CD4-positive, alpha-beta T cell treated with Interferon gamma for 1 hour (primary cell): ENCODE measurements around the gene FCRL3.
"Not testable (repeated sequence)": the region's sequence is repeated elsewhere in the genome, so short reads cannot be mapped to it uniquely, and the experiment has no call there.

ENCODE experiments used
- DNase-seq: peaks from one replicate; pipeline ENCODE4 v3.0.0-alpha.2; 2020

FCRL3 gene

GRCh38 chr1:157700732-157701131 lies at the start of gene FCRL3:
Gene FCRL3, minus strand, starts transcription at chr1:157700769. Its CDS starts 280 bp downstream, at chr1:157700489.
- DNase-seq = no peak

GRCh38 chr1:157748262-157748817 lies 47.8 kb upstream of the FCRL3 start:
- DNase-seq = no peak

- DNase-seq = no peak
Measured at GRCh38 chr1:157739229-157739901, 38.8 kb upstream of the FCRL3 start.

GRCh38 chr1:157735991-157736390 lies 35.4 kb upstream of the FCRL3 start:
- not testable (repeated sequence) for DNase-seq

GRCh38 chr1:157734321-157734720 lies 33.8 kb upstream of the FCRL3 start:
- no peak for DNase-seq

GRCh38 chr1:157732755-157733154 lies 32.2 kb upstream of the FCRL3 start:
- no peak for DNase-seq

- peak; percentile 54 for DNase-seq
Measured at GRCh38 chr1:157725221-157725577, 24.6 kb upstream of the FCRL3 start.

GRCh38 chr1:157724537-157725220 lies 24.1 kb upstream of the FCRL3 start:
- no peak for DNase-seq

GRCh38 chr1:157723157-157723556 lies 22.6 kb upstream of the FCRL3 start:
- DNase-seq = no peak

GRCh38 chr1:157721985-157722384 lies 21.4 kb upstream of the FCRL3 start:
- no peak for DNase-seq

GRCh38 chr1:157715736-157716135 lies 15.2 kb upstream of the FCRL3 start:
- no peak for DNase-seq

- no peak for DNase-seq
Measured at GRCh38 chr1:157711802-157712201, 11.2 kb upstream of the FCRL3 start.

GRCh38 chr1:157704878-157705277 lies 4.3 kb upstream of the FCRL3 start:
- no peak for DNase-seq

GRCh38 chr1:157703981-157704380 lies 3.4 kb upstream of the FCRL3 start:
- DNase-seq = no peak

GRCh38 chr1:157702308-157702825 lies 1.8 kb upstream of the FCRL3 start:
- DNase-seq = no peak

GRCh38 chr1:157700305-157700704 lies 264 bp downstream of the FCRL3 start:
- no peak for DNase-seq

GRCh38 chr1:157697781-157698569 lies 2.6 kb downstream of the FCRL3 start:
- no peak for DNase-seq

GRCh38 chr1:157696966-157697628 lies 3.5 kb downstream of the FCRL3 start:
- DNase-seq = no peak

- peak; percentile 3 for DNase-seq
Measured at GRCh38 chr1:157695417-157695816, 5.2 kb downstream of the FCRL3 start.

GRCh38 chr1:157691285-157691920 lies 9.2 kb downstream of the FCRL3 start:
- no peak for DNase-seq

GRCh38 chr1:157682710-157683437 lies 17.7 kb downstream of the FCRL3 start:
- no peak for DNase-seq

- no peak for DNase-seq
Measured at GRCh38 chr1:157678721-157679120, 21.8 kb downstream of the FCRL3 start.
